Fibroblast of lung (primary cell): ENCODE data around the gene ACP2.

Experiments
- CTCF ChIP-seq, 2 donors: IDR thresholded peaks in 1 of 2; conservative IDR thresholded peaks in 1 of 2; 1 replicate in 1 of 2; 2 replicates in 1 of 2; pipeline ENCODE4 v1.5.1; 2011 to 2012; ENCODE audit warnings: low read length in 2 of 2, control low read depth in 1 of 2, inconsistent platforms in 1 of 2, low read depth in 1 of 2, mild to moderate bottlenecking in 1 of 2
- EZH2 ChIP-seq: IDR thresholded peaks from 2 replicates; pipeline ENCODE4 v1.5.1; 2012; ENCODE audit warnings: low read length, control low read depth, mild to moderate bottlenecking; ENCODE audit errors: missing control alignments

DNA sequence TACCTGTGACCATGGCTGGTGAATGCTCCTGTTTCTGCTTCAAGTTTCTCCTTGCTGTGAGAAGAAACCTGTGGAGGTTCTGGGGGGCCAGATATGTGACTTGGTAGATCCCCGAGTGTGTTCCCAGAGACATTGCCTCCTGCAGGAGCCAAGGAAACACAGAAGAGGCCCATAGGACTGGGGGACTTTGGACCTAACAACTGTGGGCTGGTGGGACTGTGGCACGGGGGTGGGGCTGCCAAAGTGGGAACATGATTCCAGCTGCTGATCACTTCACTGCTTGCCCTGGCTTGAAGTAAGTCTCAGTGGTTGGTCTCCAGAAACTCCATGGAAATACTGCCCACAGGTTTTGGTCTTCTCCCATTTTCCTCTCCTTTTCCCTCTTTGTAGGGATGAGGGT, 5.0 kb upstream of the ACP2 start:
- no peak for TF ChIP-seq CTCF (conservative IDR thresholded peaks at IDR 0.05 in 1 of 2, IDR thresholded peaks at IDR 0.05 in 1 of 2; ENCODE audit: low read depth in 1 of 2, low read length in 2 of 2)
- no peak for TF ChIP-seq EZH2
